Keratinocyte (primary cell): ENCODE results near the gene DCAF15. TPM values are rescaled to one million over a fixed set of nuclear protein-coding genes. Genes with fewer than 3 reads are reported as not detected.

Experiments used
- DNase-seq: peaks from one replicate; pipeline ENCODE4 v3.0.0-alpha.2; 2011; ENCODE audit warnings: low read depth, missing footprints, low spot score
- FAIRE-seq: peaks from 2 replicates; lab custom pipeline; 2011; peaks lifted over from hg19 to GRCh38; lab: Jason Lieb, UNC
- H2AFZ ChIP-seq: 2 replicates; pipeline ENCODE4 v1.6.0; 2012; ENCODE audit warnings: low read length, control low read depth, inconsistent platforms; ENCODE audit not compliant: control insufficient read depth
- H3K27ac ChIP-seq: 2 replicates; pipeline ENCODE4 v1.5.1; 2011; ENCODE audit warnings: low read length; ENCODE audit not compliant: control insufficient read depth, insufficient read depth
- H3K27me3 ChIP-seq: 3 replicates; pipeline ENCODE4 v1.6.0; 2011; ENCODE audit warnings: low read length; ENCODE audit not compliant: control insufficient read depth, insufficient read depth; ENCODE audit errors: extremely low read depth
- H3K36me3 ChIP-seq, 2 experiments: 2 replicates in 1 of 2; 3 replicates in 1 of 2; pipeline ENCODE4 v1.5.1; 2011; ENCODE audit warnings: low read length in 2 of 2, mild to moderate bottlenecking in 1 of 2; ENCODE audit not compliant: control insufficient read depth in 2 of 2, insufficient read depth in 2 of 2; ENCODE audit errors: extremely low read depth in 1 of 2
- H3K4me1 ChIP-seq: 3 replicates; pipeline ENCODE4 v1.5.1; 2011; ENCODE audit warnings: low read length; ENCODE audit not compliant: control insufficient read depth, insufficient read depth; ENCODE audit errors: extremely low read depth
- H3K4me2 ChIP-seq: 3 replicates; pipeline ENCODE4 v1.6.0; 2011; ENCODE audit warnings: low read depth, low read length; ENCODE audit not compliant: control insufficient read depth, insufficient read depth; ENCODE audit errors: extremely low read depth
- H3K4me3 ChIP-seq, 3 experiments: fragments of 200-600 bp in 1 of 3; sonication (generic) in 1 of 3; 2 replicates in 2 of 3; 3 replicates in 1 of 3; pipeline ENCODE4 v1.5.1; 2011 to 2016; ENCODE audit warnings: low read length in 3 of 3, mild to moderate bottlenecking in 3 of 3, control low read depth in 2 of 3, inconsistent platforms in 1 of 3, low read depth in 1 of 3, mixed read lengths in 1 of 3, mixed run types in 1 of 3, moderate library complexity in 1 of 3; ENCODE audit not compliant: control insufficient read depth in 2 of 3, insufficient read depth in 2 of 3; ENCODE audit errors: extremely low read depth in 1 of 3
- H3K79me2 ChIP-seq: 2 replicates; pipeline ENCODE4 v1.6.0; 2012; ENCODE audit warnings: low read length; ENCODE audit not compliant: control insufficient read depth, insufficient read depth
- H3K9ac ChIP-seq: 3 replicates; pipeline ENCODE4 v1.6.0; 2011; ENCODE audit warnings: low read length; ENCODE audit not compliant: control insufficient read depth, insufficient read depth; ENCODE audit errors: extremely low read depth
- H3K9me1 ChIP-seq: 3 replicates; pipeline ENCODE4 v1.6.0; 2011; ENCODE audit warnings: low read length; ENCODE audit not compliant: control insufficient read depth, insufficient read depth; ENCODE audit errors: extremely low read depth
- H3K9me3 ChIP-seq: 2 replicates; pipeline ENCODE4 v1.5.1; 2012; ENCODE audit warnings: low read depth, low read length; ENCODE audit not compliant: control insufficient read depth
- H4K20me1 ChIP-seq: 3 replicates; pipeline ENCODE4 v1.6.0; 2011; ENCODE audit warnings: low read length; ENCODE audit not compliant: control insufficient read depth, insufficient read depth; ENCODE audit errors: extremely low read depth
- EZH2 ChIP-seq: IDR thresholded peaks from one replicate; pipeline ENCODE4 v1.6.1; 2012; ENCODE audit warnings: inconsistent platforms, mild to moderate bottlenecking, low read length, moderate library complexity
- dilution Hi-C: fragments of 300-500 bp; cut with MboI; formaldehyde crosslinking; loops from one replicate; pipeline ENCODE4 v1.7.0; 2020; ENCODE audit warnings: low sequenced_read_pairs; ENCODE audit not compliant: extremely low pct_ligation_motif_present
- polyA plus RNA-seq, 5 experiments: library from polyadenylated mRNA; depleted of rRNA in 3 of 5; stranded (reverse) in 3 of 5; stranded (forward) in 1 of 5; unstranded in 1 of 5; fragments of >200 nt; gene quantifications; 1 replicate in 1 of 5; 2 replicates in 3 of 5; 3 replicates in 1 of 5; pipeline versions ENCODE4 v1.2.1 to v1.2.3, GENCODE V29; 2011 to 2012; ENCODE audit warnings: missing spikeins in 2 of 5, low read depth in 1 of 5, low replicate concordance in 1 of 5
- TF ChIP-seq, protein P1 (sequence below), 3 experiments: IDR thresholded peaks in 1 of 3; conservative IDR thresholded peaks in 1 of 3; optimal IDR thresholded peaks in 1 of 3; 2 replicates in 2 of 3; 3 replicates in 1 of 3; pipeline versions ENCODE3 to v1.5.1; 2011; ENCODE audit warnings: low read length in 3 of 3, mild to moderate bottlenecking in 3 of 3, moderate library complexity in 2 of 3, control low read depth in 1 of 3, inconsistent platforms in 1 of 3; ENCODE audit not compliant: insufficient read depth in 2 of 3; ENCODE audit errors: extremely low read depth in 1 of 3

DCAF15 gene
- polyA plus RNA-seq, 1 donor (not counting 4 experiments of a cell fraction or from before 2014, with no cell fraction given) = 15.1 TPM

DNA sequence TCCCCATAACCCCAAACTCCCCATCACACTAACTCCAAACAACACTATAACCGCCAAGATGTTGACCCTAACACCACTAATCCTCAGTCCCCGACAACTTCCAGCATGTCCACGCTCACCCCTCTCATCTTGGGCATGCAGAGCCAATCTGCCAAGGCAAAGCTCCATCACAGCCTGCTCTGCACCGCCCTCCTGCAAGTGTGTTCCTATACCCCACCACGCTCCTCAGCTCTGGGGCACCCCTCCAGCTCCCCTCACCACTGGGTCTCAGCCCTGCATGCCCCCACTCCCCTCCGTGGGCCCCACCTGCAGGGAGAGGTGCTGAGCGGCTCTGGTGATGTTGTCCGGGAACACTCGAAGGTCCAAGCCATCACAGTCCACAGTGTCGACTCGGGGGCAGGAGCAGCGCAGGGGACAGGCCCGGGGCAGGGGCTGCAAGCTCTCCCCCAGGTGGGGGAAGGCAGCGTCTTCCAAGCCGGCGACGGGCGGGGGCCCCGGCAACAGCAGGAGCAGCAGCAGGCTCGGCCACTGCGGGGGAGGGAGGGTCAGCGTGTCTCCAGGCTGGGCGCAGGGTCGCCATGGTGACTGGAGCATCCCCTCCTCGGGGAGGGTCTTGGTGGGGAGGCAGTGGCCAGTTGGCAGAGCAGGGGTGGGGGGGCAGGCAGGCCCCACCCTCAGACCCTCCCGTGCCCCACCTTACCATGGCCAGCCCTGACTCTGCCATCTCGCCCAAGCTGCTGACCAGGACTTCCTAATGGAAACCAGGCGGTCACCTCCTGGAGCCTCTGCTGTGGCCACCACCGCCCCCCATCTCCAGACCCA lies 14.6 kb upstream of the DCAF15 start:
- H3K27me3 ChIP-seq = peaks cover 15% of the 10 kb centered on the region
- TF ChIP-seq EZH2 = no peak
- TF ChIP-seq, protein P1, sequence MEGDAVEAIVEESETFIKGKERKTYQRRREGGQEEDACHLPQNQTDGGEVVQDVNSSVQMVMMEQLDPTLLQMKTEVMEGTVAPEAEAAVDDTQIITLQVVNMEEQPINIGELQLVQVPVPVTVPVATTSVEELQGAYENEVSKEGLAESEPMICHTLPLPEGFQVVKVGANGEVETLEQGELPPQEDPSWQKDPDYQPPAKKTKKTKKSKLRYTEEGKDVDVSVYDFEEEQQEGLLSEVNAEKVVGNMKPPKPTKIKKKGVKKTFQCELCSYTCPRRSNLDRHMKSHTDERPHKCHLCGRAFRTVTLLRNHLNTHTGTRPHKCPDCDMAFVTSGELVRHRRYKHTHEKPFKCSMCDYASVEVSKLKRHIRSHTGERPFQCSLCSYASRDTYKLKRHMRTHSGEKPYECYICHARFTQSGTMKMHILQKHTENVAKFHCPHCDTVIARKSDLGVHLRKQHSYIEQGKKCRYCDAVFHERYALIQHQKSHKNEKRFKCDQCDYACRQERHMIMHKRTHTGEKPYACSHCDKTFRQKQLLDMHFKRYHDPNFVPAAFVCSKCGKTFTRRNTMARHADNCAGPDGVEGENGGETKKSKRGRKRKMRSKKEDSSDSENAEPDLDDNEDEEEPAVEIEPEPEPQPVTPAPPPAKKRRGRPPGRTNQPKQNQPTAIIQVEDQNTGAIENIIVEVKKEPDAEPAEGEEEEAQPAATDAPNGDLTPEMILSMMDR (optimal IDR thresholded peaks at IDR 0.05 in 1 of 3, IDR thresholded peaks at IDR 0.05 in 1 of 3, conservative IDR thresholded peaks at IDR 0.05 in 1 of 3; ENCODE audit: extremely low read depth in 1 of 3, insufficient read depth in 2 of 3, low read length in 3 of 3) = no peak
- DNase-seq = no peak
- no peaks in the 10 kb centered on the region for H3K9me3 ChIP-seq
- no peaks in the 10 kb centered on the region for H3K36me3 ChIP-seq
- H3K4me3 ChIP-seq = no peak overlapping the region
- dilution Hi-C loops = no loop called here
- no peaks in the 10 kb centered on the region for H3K4me1 ChIP-seq
- H4K20me1 ChIP-seq = no peaks in the 10 kb centered on the region
- H3K9ac ChIP-seq = no peak overlapping the region
- H3K27ac ChIP-seq = no peak overlapping the region
- FAIRE-seq = no peak
- H2AFZ ChIP-seq = no peak overlapping the region
- H3K79me2 ChIP-seq = no peaks in the 10 kb centered on the region
- H3K9me1 ChIP-seq = no peaks in the 10 kb centered on the region
- H3K4me2 ChIP-seq = no peak overlapping the region

DNA sequence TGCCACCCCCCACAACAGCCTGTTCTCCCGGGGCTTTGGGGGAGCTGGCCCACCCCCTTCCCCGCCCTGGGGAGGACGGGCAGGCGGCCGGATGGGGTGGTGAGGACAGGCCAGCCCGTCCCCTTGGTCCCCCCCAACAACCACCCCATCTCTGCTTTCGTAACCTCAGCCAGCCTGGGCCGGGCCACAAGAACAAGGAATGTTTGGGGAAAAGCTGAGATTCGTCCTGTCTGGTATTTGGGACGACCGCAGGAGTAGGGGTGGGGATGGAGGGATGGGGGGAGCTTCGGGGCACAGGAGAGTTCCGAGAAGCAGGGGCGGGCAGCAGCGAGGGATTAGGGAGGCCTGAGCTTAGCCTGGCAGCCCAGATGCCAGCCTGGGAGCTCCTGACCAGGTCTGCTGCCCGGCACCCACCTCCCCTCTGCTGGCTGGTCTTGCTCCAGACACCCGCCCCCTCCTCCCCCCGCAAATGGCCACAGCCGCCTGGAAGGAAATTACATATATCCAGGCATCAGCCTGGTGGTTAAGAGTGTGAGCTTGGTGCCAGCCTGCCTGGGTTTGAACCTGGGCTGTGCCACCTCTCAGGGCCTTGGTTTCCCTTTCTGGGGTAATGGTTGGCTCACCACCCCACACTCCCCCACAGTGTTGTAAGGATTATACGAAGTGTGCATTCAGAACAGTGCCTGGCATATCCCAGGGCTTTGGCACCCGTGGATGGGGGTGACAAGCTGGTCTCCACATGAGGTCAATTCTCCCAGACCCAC lies 13.8 kb upstream of the DCAF15 start, which contains the start of gene PODNL1:
TSS of gene PODNL1 (minus strand) at position 117 of the 764 bp plus-strand sequence. CDS start 236 bp downstream, outside the sequence.
- peaks cover 15% of the 10 kb centered on the region for H3K27me3 ChIP-seq
- DNase-seq (no peak), FAIRE-seq (no peak)
- no peak within 1 kb of the TSS for H3K27ac ChIP-seq
- H3K4me2 ChIP-seq = no peak within 1 kb of the TSS
- H4K20me1 ChIP-seq = no peaks in the 10 kb centered on the region
- no peaks in the 10 kb centered on the region for H3K36me3 ChIP-seq
- no peaks in the 10 kb centered on the region for H3K9me1 ChIP-seq
- H3K4me3 ChIP-seq = no peak within 1 kb of the TSS
- TF ChIP-seq EZH2 = no peak
- TF ChIP-seq, protein P1 (optimal IDR thresholded peaks at IDR 0.05 in 1 of 3, IDR thresholded peaks at IDR 0.05 in 1 of 3, conservative IDR thresholded peaks at IDR 0.05 in 1 of 3; ENCODE audit: extremely low read depth in 1 of 3, insufficient read depth in 2 of 3, low read length in 3 of 3) = no peak
- no peak within 1 kb of the TSS for H3K9ac ChIP-seq
- H3K4me1 ChIP-seq = no peaks in the 10 kb centered on the region
- dilution Hi-C loops = no loop called here
- H3K79me2 ChIP-seq = no peaks in the 10 kb centered on the region
- H2AFZ ChIP-seq = no peak within 1 kb of the TSS
- no peaks in the 10 kb centered on the region for H3K9me3 ChIP-seq
